GM23338 (cell line): ENCODE measurements around the gene PLCD3. TPM values are rescaled to one million over a fixed set of nuclear protein-coding genes. Genes with fewer than 3 reads are reported as not detected.

Source experiments
- CREB1 ChIP-seq: fragments of 250-450 bp; sonication (Bioruptor Pico); IDR thresholded peaks from 2 replicates; pipeline ENCODE4 v1.5.0; 2020; ENCODE audit warnings: low read depth, mild to moderate bottlenecking, moderate library complexity
- ETS1 ChIP-seq: IDR thresholded peaks from 2 replicates; pipeline ENCODE4 v1.6.1; 2016; ENCODE audit warnings: antibody characterized with exemption
- EZH2 ChIP-seq: fragments of 200-600 bp; sonication (generic); IDR thresholded peaks from one replicate; pipeline ENCODE4 v1.8.0; 2017; ENCODE audit warnings: antibody characterized with exemption, mild to moderate bottlenecking, low read depth; ENCODE audit not compliant: unreplicated experiment
- EZH2phosphoT487 ChIP-seq: fragments of 200-600 bp; sonication (generic); IDR thresholded peaks from one replicate; pipeline ENCODE4 v1.8.1; 2018; ENCODE audit warnings: antibody characterized with exemption; ENCODE audit not compliant: unreplicated experiment
- JUNB ChIP-seq: IDR thresholded peaks from one replicate; pipeline ENCODE4 v1.6.1; 2016; ENCODE audit warnings: antibody characterized with exemption; ENCODE audit not compliant: unreplicated experiment
- NANOG ChIP-seq: IDR thresholded peaks from 2 replicates; pipeline ENCODE4 v1.6.1; 2016; ENCODE audit warnings: antibody characterized with exemption, borderline replicate concordance
- POLR2AphosphoS5 ChIP-seq: IDR thresholded peaks from 2 replicates; pipeline ENCODE4 v1.6.1; 2016; ENCODE audit warnings: antibody characterized with exemption, low read depth
- STAT1 ChIP-seq: IDR thresholded peaks from one replicate; pipeline ENCODE4 v1.6.1; 2016; ENCODE audit warnings: antibody characterized with exemption; ENCODE audit not compliant: unreplicated experiment
- ZNF114 ChIP-seq: fragments of 250-450 bp; sonication (Bioruptor Pico); IDR thresholded peaks from 2 replicates; pipeline ENCODE4 v1.5.0; 2020; ENCODE audit warnings: mild to moderate bottlenecking, moderate library complexity
- polyA plus RNA-seq: library from polyadenylated mRNA; unstranded; fragments of >200 nt; fragmentation: Nextera tagmentation; extraction: Ambion mirVana; gene quantifications from 2 replicates; pipeline ENCODE4 v1.2.1, GENCODE V29; 2016
- total RNA-seq: library from RNA; depleted of rRNA; stranded (reverse); fragments of >200 nt; shearing (Covaris generic); gene quantifications from 2 replicates; pipeline ENCODE4 v1.2.3, GENCODE V29; 2014
- TF ChIP-seq, protein P1 (sequence below): IDR thresholded peaks from one replicate; pipeline ENCODE4 v1.6.1; 2018; ENCODE audit warnings: antibody characterized with exemption; ENCODE audit not compliant: unreplicated experiment
- TF ChIP-seq, protein P2 (sequence below), 2 experiments: fragments of 200-600 bp in 1 of 2; sonication (generic) in 1 of 2; conservative IDR thresholded peaks; 2 replicates each; pipeline versions ENCODE4 v1.5.1 to v1.6.1; 2016 to 2017; ENCODE audit warnings: antibody characterized with exemption in 2 of 2, low read depth in 2 of 2, mild to moderate bottlenecking in 2 of 2, moderate library complexity in 1 of 2

PLCD3 gene
- total and polyA plus RNA-seq, 2 experiments from 2014 or later: 3.0 to 32.1 TPM

DNA sequence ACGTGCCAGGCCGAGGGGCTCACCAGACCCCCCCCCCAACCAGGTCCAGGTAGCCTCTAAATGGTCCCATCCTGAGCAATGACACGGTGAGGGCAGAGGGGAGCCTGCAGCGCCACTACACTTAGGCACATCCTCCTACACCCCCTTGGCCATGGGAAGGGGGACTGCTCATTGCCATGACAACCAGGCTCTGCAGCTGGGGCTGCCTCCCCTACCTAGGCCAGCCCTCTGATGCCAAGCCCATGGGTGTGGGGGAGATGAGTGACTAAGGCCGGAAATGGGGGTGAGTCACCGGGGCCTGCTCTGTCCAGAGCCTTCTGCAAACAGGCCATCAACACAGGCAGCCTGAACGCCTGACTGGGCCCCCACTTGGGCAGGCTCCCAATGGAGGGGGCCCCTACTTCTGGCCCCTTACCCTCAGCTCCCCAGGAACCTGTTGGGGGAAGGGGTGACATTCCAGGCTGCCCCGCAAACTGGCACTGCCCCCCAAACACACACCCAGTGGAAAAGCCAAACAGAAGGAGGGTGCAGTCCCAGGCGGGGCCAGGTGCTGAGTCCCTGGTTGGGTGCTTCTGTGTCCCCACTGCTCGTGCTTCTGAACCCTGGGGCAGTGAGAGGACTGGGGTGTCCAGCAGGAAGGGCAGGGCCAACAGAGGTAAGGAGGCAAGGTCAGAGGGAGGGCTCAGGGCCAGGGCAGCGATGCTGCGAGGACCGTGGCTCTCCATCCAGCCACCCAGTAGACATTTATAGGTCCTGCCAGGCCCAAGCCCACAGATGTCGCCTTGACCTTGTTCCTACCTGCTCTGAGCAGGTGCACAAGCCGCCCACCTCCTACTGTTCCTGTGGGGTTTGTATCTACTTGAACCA lies 8.2 kb downstream of the PLCD3 start (continued):
- TF ChIP-seq EZH2phosphoT487: no peak
- TF ChIP-seq JUNB: no peak
- TF ChIP-seq ETS1: no peak
- TF ChIP-seq ZNF114 (CRISPR knock-in tag): no peak
- no peak for TF ChIP-seq CREB1 (CRISPR knock-in tag)
- TF ChIP-seq, protein P1, sequence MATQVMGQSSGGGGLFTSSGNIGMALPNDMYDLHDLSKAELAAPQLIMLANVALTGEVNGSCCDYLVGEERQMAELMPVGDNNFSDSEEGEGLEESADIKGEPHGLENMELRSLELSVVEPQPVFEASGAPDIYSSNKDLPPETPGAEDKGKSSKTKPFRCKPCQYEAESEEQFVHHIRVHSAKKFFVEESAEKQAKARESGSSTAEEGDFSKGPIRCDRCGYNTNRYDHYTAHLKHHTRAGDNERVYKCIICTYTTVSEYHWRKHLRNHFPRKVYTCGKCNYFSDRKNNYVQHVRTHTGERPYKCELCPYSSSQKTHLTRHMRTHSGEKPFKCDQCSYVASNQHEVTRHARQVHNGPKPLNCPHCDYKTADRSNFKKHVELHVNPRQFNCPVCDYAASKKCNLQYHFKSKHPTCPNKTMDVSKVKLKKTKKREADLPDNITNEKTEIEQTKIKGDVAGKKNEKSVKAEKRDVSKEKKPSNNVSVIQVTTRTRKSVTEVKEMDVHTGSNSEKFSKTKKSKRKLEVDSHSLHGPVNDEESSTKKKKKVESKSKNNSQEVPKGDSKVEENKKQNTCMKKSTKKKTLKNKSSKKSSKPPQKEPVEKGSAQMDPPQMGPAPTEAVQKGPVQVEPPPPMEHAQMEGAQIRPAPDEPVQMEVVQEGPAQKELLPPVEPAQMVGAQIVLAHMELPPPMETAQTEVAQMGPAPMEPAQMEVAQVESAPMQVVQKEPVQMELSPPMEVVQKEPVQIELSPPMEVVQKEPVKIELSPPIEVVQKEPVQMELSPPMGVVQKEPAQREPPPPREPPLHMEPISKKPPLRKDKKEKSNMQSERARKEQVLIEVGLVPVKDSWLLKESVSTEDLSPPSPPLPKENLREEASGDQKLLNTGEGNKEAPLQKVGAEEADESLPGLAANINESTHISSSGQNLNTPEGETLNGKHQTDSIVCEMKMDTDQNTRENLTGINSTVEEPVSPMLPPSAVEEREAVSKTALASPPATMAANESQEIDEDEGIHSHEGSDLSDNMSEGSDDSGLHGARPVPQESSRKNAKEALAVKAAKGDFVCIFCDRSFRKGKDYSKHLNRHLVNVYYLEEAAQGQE: no peak
- TF ChIP-seq POLR2AphosphoS5: no peak
- TF ChIP-seq, protein P2, sequence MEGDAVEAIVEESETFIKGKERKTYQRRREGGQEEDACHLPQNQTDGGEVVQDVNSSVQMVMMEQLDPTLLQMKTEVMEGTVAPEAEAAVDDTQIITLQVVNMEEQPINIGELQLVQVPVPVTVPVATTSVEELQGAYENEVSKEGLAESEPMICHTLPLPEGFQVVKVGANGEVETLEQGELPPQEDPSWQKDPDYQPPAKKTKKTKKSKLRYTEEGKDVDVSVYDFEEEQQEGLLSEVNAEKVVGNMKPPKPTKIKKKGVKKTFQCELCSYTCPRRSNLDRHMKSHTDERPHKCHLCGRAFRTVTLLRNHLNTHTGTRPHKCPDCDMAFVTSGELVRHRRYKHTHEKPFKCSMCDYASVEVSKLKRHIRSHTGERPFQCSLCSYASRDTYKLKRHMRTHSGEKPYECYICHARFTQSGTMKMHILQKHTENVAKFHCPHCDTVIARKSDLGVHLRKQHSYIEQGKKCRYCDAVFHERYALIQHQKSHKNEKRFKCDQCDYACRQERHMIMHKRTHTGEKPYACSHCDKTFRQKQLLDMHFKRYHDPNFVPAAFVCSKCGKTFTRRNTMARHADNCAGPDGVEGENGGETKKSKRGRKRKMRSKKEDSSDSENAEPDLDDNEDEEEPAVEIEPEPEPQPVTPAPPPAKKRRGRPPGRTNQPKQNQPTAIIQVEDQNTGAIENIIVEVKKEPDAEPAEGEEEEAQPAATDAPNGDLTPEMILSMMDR (conservative IDR thresholded peaks at IDR 0.05; ENCODE audit: low read depth in 2 of 2): no peak
- no peak for TF ChIP-seq STAT1
- TF ChIP-seq EZH2: no peak
- TF ChIP-seq NANOG: no peak
